ENCODE measurements around the gene DEPDC5.
A peak's percentile ranks its signal among the peaks of the same experiment; 100 is the strongest.

The DEPDC5 gene

GRCh38 chr22:31852691-31853421 lies 99.0 kb downstream of the DEPDC5 start:
- peak in 1 of 14 donors; percentile 72 for DNase-seq

- peak in 1 of 14 donors; percentile 58 for DNase-seq
Observed at GRCh38 chr22:31853736-31854495, 100.1 kb downstream of the DEPDC5 start.

- DNase-seq: no peak
Observed at GRCh38 chr22:31857247-31857646, 103.4 kb downstream of the DEPDC5 start.

DNA sequence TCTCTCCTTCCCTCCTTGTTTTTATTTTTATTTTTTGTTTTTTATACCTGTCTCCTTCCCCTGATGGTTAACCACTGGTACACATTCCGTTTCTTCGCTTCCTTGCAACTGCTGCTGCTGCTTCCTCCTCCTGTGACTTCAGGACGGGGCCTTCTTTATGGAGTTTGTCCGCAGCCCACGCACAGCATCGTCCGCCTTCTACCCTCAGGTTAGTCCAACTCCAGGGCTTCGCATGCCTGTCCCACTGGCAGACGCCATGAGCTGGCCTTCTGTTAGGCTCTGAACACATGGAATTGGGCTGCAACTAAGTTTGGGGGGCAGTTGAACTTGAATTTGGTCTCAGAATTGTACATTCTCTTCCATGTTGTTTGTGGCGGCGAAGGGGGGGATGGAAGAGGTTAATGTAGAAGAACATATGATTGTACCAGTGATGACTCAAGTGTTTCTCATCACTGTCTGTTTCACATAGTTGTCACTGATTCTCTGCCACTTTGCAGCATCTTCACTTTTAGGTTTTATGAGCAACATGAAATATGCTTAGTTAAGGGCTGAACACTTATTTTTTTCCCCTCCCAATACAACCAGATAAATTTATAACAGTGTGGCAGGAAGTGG lies 107.5 kb downstream of the DEPDC5 start:
- DNase-seq: no peak

DNA sequence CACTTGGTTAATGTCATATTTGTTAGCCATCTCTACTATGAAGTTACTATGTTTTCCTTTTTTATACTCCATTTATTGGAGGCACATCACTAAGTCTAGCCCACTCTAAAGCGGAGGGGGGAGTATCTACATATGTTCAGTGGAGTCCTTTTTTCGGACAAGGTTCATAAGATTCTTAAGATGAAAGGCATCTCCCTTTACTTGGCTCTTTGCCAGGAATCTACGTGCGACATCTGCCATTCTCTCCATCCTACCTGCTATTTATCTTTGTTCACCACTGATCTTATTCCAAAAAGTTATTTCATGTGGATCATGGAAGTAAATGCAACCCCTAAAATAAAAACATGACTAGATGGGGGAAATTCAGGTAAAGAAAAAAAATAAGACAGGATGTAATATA lies 113.1 kb downstream of the DEPDC5 start:
- no peak for DNase-seq

DNA sequence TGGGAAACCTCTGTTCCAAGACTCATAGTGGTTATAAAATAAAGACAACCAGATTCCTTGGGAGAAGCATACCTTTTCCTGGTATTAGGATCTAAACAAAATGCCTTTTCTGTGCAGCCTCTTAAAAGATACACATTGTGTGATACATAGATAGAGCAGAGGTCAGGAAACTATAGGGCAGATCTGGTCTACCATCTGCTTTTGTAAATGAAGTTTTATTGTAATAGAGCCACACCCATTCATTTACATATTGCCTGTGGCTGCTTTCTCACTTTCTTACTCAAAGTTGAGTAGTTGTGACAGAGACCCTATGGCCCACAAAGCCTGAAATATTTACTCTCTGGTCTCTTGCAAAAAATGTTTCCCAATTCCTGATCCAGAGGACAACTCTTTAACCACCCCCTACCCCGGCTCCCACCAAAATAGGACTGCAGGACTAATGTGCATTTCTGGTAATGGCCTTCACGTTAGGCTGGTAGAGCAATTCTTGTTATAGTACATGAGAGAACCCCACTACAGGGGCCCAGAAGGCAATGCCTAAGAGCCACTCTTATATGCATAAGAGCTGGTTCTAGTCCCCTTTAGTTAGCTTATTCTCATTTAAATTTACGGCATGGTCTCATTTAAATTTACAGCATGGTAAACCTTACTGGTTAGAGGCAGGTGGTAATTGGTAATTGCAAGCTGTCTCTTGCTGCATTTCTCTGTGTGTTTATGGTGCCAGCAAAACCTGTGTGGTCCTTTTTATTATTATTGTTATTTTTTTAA lies 113.8 kb downstream of the DEPDC5 start:
- no peak for DNase-seq

GRCh38 chr22:31869739-31870138 lies 115.9 kb downstream of the DEPDC5 start:
- no peak for DNase-seq

DNA sequence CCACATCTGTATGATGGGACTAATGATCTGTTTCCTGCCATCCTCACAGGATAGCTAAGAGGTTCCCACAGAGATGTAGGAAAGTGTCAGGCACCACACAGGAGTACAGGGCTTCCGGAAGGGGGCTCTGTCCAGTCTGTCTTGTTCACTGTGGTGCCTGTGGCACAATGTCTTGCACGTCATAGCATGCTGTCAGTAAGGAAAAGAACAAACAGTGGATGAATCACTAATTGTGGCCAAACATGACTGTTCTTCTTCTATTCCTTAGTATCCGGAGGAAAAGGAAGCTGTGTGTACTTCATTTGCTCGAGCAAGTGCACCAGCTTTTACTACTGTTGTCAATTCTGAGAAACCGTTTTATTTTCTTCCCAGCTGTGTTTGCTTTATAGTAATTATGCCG lies 117.1 kb downstream of the DEPDC5 start:
- peak in 5 of 14 donors; percentile 17 to 62 (median 26) for DNase-seq

GRCh38 chr22:31871480-31871879 lies 117.7 kb downstream of the DEPDC5 start:
- no peak for DNase-seq

DNA sequence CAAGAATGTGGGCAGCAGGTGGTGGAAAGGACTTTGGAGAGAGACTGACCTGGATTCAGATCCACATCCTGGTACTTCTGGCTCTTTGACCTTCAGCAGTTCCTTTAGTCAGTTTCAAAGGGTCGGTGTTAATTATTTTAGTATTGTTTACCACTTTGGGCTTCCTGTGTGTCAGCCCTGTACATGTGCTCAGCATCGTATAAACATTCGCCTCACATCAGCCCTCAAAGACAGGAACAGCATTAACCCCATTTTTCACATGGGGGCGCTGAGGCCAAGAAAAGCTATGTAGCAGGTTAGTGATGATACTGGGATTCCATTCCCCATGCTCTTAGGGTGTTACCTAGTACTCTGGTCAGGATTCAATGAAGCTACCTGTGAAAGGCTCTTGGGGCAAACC lies 118.4 kb downstream of the DEPDC5 start:
- DNase-seq: no peak

GRCh38 chr22:31874821-31875220 lies 121.0 kb downstream of the DEPDC5 start:
- no peak for DNase-seq

- DNase-seq: no peak
Observed at GRCh38 chr22:31876156-31876920, 122.5 kb downstream of the DEPDC5 start.

GRCh38 chr22:31879585-31879984 lies 125.8 kb downstream of the DEPDC5 start:
- DNase-seq: peak in 1 of 14 donors; percentile 58

DNA sequence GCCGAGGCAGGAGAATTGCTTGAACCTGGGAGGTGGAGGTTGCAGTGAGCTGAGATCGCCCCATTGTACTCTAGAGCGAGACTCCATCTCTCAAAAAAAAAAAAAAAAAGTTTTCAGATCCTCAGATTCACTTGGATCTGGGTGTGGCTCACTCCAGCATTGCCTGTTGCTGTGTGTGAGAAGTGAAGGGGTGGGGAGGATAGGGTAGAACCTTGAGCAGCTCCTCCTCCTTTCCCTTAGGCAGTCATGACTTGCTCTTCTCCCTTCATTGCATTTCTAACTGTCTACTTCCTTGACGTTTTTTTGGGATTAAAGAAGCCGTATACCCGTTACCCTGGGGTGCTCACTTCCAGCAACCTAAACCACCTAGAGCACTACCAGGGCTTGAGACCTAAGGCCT lies 127.4 kb downstream of the DEPDC5 start:
- no peak for DNase-seq

GRCh38 chr22:31881865-31882264 lies 128.0 kb downstream of the DEPDC5 start:
- DNase-seq: no peak

DNA sequence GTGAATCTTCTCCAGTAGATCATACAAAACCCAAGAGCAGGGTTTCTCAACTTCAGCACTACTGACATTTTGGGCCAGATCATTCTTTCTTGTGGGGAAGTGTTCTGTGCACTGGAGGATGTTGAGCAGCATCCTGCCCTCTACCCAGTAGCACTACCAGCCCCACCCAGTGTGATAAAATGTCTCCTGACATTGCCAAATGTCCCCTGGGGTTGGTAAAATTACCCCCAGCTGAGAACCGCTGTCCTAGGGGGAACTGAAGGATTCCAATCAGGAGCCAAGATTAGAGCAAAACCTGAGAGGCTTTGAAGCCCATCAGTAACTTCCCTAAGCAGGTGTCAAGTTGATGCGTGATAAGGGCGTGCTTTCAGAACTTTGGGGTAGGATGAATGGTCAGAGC lies 129.2 kb downstream of the DEPDC5 start:
- DNase-seq: no peak

DNA sequence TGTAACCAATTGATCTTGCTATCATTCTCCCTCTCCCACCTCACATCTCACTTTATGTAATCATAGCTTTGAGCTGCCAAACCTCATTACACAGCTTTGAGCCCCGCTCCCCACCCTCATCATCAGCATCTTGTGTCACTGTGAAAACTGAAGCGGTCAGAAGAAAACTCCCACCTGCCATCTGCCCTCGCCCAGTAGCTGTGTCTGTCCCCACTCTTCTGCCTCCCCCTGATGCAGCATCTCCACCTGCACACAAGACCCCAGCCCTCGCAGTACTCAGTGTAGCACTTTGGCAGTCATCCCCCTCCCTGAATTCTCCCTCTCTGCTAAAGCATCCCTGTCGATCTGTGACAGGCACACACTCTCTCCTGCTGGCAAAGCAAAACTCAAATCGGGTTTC lies 130.2 kb downstream of the DEPDC5 start:
- DNase-seq: no peak

DNA sequence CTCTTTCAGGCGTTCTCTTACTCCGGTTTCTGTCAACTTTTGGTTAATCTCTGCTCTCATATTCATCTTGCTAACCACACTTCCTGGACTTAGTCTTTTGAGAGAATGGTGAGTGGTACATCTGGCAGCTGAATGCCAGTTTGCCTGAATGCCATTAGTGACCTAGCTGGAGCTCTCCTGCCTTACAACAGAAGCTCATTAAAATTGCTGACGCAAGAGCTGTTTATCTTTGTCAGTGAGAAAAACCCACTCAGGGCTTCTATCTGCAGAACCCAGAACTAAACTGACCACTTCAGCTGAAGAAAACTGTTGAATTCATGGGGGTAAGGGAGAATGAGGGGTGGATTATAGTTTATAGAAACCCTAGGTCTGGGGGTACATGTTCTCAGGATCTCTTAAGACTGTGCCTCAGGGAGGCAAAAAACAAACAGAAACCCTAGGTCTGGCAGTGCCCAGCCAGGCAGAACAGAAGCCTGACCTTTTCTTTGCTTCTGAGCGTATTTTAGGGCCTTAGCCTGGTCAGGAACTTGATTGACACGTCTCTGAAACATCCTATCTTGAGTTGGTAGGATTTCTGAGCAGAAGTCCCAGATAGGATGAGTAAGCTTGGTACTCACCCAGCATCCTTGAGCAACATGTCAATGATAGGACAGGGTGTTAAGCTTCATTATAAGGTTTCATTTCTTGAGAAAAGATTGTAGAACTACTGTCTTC lies 137.7 kb downstream of the DEPDC5 start:
- DNase-seq: peak in 1 of 14 donors; percentile 11

DNA sequence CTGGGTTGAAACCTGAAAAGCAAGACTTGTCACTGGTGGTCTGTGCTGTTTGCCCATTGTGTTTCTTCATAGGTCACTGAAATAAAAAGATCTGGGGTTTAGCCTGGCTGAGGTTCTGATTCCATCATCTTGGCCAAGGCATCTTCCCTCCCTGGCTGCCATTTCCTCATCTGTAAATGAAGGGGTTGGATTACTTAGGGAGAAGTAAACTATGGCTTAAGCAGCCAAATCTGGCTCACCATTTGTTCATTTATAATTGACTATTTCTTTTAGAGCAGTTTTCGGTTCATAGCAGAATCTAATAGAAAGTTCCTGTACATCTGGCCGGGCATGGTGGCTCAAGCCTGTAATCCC lies 138.2 kb downstream of the DEPDC5 start:
- DNase-seq: no peak

- peak in 8 of 14 donors; percentile 33 to 66 (median 49) for DNase-seq
Observed at GRCh38 chr22:31893460-31893859, 139.6 kb downstream of the DEPDC5 start.

DNA sequence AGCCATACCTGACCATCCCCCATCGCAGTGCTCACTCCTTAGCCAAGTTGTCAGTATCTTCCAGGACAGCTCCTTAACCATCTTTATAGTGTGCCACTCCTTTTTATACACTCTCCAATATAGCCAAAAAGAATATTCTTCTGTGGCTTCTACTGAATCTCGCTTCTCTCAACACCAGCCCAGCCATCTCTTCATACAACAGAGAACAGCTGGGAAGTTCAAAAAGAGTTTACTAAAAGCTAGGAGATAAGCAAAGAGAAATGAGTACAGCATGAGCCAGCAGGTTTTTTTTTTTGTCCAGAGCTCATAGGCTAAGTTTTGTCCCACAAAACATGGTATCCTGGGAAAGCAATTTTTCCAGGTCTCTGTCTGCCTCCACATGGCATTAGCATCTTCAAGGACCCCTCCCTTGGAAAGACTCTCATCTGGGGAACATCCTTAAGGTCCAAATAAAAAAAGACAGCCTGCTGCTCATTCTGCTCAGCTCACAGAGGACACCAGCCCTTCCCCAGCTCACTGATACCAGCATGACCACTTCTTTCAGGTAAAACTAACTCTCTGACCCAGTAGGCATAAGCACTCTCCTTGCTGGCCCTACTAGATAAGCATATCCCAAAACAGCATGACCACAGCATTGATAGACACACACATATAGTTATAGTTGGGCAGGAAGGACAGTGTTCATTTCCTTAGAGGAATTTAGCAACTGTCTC lies 141.7 kb downstream of the DEPDC5 start:
- no peak for DNase-seq
